Fibroblast of skin of left quadriceps (primary cell): ENCODE data around the gene RNASEH1.
"Not testable (repeated sequence)": the region's sequence is repeated elsewhere in the genome, so short reads cannot be mapped to it uniquely, and the experiment has no call there.

ENCODE experiments used
- DNase-seq, 2 experiments: peaks; one replicate each; pipeline ENCODE4 v3.0.0-alpha.2; 2013; ENCODE audit warnings: low read depth in 2 of 2

RNASEH1 gene

DNA sequence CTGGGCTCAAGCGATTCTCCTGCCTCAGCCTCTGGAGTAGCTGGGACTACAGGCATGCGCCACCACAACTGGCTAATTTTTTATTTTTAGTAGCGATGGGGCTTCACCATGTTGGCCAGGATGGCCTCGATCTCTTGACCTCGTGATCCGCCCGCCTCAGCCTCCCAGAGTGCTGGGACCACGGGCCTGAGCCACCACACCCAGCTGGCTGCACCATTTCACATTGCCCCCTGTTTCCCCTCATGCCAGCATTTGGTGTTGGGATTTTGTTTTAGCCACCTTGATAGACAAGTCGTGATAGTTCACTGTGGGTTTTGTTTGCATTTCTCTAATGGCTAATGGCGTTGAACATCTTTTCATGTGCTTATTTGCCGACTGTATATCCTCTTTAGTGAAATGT is 31.0 kb upstream of the RNASEH1 start:
- DNase-seq, result no peak

GRCh38 chr2:3588084-3588483 is 30.0 kb upstream of the RNASEH1 start:
- DNase-seq, result no peak

- DNase-seq, result no peak
Measured at GRCh38 chr2:3587432-3587831, 29.3 kb upstream of the RNASEH1 start.

DNA sequence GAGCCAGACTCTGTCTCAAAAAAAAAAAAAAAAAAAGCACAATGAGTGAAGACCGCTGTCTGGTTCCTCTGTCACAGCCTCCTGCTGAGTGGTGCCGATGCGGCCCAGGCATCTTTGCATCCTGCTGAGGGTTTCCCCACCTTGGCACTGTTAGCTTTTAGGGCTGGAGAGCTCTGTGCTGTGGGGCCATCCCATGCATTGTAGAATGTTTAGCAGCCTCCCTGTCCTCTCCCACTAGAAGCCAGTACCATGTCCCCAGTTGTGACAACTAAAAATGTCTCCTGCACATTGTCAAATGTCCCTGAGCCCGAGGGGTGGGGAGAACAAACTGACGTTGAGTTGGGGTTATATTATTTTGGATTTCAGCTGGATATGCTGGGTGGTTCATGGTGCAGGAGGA is 28.9 kb upstream of the RNASEH1 start:
- no peak for DNase-seq

- DNase-seq, result no peak
Measured at GRCh38 chr2:3586220-3586619, 28.1 kb upstream of the RNASEH1 start.

- no peak for DNase-seq
Measured at GRCh38 chr2:3585261-3586109, 27.4 kb upstream of the RNASEH1 start.

GRCh38 chr2:3584608-3585260 is 26.6 kb upstream of the RNASEH1 start:
- DNase-seq, result no peak

DNA sequence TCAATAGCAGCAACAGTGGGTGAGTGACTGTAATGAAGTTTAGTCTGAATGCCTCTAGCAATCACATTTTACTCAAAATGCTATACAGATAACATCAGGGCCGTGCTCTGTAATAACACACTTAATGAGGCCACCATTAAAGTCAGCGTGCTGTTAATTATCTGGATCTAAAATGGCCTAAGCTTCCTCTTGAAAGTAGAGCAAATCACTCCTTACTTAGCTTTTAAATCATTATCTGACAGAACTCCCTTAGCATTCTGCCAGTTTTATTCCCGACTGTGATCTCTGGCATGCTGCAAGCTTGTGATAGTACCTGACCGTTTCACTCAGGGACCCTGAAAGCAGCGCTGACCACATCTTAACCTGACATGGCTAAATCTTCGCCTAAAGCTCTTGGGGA is 25.9 kb upstream of the RNASEH1 start:
- no peak for DNase-seq

GRCh38 chr2:3581367-3582262 is 23.5 kb upstream of the RNASEH1 start:
- no peak for DNase-seq

DNA sequence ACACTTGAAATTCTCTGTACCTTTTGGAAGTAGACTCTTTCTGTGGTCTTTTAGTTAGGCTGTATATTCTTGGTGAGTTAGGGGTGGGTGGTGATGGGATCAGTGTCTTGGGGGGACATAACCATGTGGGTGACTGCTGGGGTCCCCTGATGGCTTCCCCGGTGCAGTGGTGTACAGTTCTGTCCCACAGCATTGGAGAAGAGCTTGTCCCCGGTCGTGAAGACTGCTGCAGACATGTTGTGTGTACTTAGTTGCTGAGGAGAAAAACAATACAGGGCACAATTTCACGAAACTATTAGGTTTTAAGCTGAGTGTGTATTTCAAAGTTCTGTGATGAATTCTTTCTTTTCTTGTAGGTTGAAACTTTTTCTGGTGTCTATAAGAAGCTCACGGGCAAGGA is 22.3 kb upstream of the RNASEH1 start:
- no peak for DNase-seq

GRCh38 chr2:3578987-3579386 is 20.9 kb upstream of the RNASEH1 start:
- no peak for DNase-seq

DNA sequence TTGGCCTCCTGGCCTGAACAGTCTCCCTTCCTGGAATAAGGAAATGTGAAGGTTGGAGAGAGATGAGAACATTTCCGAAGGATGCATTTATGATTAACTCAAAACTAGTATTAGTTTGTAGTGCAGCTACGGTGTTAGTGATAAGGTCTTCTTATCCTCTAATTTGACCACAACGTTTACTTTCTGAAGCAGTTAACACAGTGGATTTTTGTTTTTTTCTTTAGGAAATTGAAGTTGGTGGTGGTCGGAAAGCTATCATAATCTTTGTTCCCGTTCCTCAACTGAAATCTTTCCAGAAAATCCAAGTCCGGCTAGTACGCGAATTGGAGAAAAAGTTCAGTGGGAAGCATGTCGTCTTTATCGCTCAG is 18.1 kb upstream of the RNASEH1 start:
- DNase-seq, result not testable (repeated sequence)

- DNase-seq, result no peak
Measured at GRCh38 chr2:3575534-3576262, 17.6 kb upstream of the RNASEH1 start.

- DNase-seq, result no peak
Measured at GRCh38 chr2:3574155-3574554, 16.0 kb upstream of the RNASEH1 start.

GRCh38 chr2:3572620-3573019 is 14.5 kb upstream of the RNASEH1 start:
- no peak for DNase-seq

DNA sequence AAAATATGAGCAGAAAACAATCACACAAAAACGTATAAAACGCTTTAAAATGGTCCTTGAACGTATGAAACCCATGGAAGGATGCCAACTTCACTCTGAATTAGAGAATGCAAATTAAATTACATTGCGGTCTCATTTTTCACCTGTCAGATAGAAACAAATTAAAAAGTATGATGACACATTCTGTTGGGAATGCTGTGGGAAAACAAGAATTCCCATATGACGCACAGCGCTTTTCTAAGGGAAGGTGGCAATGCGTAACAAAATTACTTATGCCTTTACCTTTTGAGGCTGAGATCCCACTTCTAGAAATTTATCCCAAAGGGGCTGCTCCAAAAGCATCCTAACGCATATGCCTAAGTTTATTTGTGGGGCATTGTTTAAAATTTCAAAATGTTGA is 13.2 kb upstream of the RNASEH1 start:
- no peak for DNase-seq

GRCh38 chr2:3569656-3570055 is 11.5 kb upstream of the RNASEH1 start:
- not testable (repeated sequence) for DNase-seq

- DNase-seq, result no peak
Measured at GRCh38 chr2:3566806-3567205, 8.7 kb upstream of the RNASEH1 start.

DNA sequence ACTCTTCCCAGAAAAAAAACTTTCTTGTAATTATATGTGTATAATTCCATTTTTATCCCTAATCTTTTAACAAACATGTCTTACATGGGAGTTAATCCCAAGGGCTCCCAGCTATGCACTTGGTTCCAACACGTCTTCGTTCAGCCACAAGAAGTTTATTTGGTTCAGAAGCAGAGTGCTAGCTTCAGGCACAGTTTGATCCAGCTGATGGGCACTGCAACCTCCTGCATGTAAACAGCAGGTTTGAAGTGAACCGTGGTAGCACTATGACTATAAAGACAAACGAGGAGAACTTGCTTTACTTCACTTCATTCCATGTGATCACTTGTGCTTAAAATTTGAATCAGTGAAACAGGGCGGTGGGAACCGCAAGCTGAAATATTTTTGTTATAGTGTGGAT is 7.0 kb upstream of the RNASEH1 start:
- no peak for DNase-seq

- no peak for DNase-seq
Measured at GRCh38 chr2:3563521-3563976, 5.4 kb upstream of the RNASEH1 start.

- no peak for DNase-seq
Measured at GRCh38 chr2:3557639-3558204, 411 bp downstream of the RNASEH1 start.
